Activated T-helper 1 cell treated with anti-CD3 and anti-CD28 coated beads, Interleukin-12 subunit alpha, Interleukin-12 subunit beta, Interleukin-2, Interleukin-4 antibody, amounts not matched to agents 30 ng/mL and 10 ng/mL and 1 ng/mL, durations not matched to agents 14 hours and 24 hours and 36 hours (primary cell): ENCODE measurements around the gene PGA5. TPM values are rescaled to one million over a fixed set of nuclear protein-coding genes. Genes with fewer than 3 reads are reported as not detected.

Experiments
- DNase-seq: peaks from one replicate; pipeline ENCODE4 v3.0.0; 2021; ENCODE audit warnings: low spot score
- H3K27ac Mint-ChIP-seq: one replicate; pipeline ENCODE4 v1.8.0; 2021; ENCODE audit warnings: mild to moderate bottlenecking, mixed read lengths
- H3K27me3 Mint-ChIP-seq: one replicate; pipeline ENCODE4 v1.8.0; 2022; ENCODE audit warnings: mild to moderate bottlenecking, moderate library complexity, mixed read lengths; ENCODE audit not compliant: insufficient read depth
- H3K36me3 Mint-ChIP-seq: one replicate; pipeline ENCODE4 v1.8.0; 2021; ENCODE audit warnings: low read depth, mixed read lengths
- H3K4me1 Mint-ChIP-seq: one replicate; pipeline ENCODE4 v1.8.0; 2021; ENCODE audit warnings: low read depth, mixed read lengths
- H3K4me3 Mint-ChIP-seq: one replicate; pipeline ENCODE4 v1.8.0; 2021; ENCODE audit warnings: mild to moderate bottlenecking, moderate library complexity, mixed read lengths
- H3K9me3 Mint-ChIP-seq: one replicate; pipeline ENCODE4 v1.8.0; 2021; ENCODE audit warnings: mixed read lengths
- intact Hi-C: fragments of 100-400 bp; cut with micrococcal nuclease; formaldehyde crosslinking; loops from one replicate; pipeline ENCODE4 v1.15.1; 2024
- total RNA-seq: library from RNA; stranded (reverse); gene quantifications from 2 replicates; pipeline ENCODE4 v1.2.3, GENCODE V29; 2022

Gene PGA5
- total RNA-seq, 1 donor from 2014 or later, result not detected

DNA sequence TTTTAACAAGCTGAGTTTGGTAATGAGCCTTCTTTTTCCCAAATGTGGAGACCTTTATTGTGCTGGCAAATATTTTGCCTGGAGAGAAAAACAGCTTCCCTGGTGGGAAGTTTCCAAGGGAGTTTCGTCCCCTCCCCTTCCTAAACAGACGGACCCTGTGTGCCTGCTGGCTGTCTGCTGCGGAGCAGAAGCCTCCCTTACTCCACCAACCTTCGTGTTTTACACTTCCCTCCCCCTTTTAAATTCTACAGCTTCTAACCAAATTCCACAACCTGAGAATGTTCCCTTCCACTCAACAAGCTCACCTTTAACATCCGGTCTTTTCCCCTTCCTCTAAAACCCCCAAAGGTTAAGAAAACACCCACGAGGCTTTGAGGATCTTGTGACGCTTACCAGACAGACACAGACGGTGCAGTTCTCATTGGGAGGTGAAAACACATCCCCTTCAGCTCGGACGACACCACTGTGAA is 37.1 kb downstream of the PGA5 start:
- Mint-ChIP-seq H3K27me3 (peaks cover 1% of the 10 kb centered on the region), H3K4me1 (peaks cover 4% of the 10 kb centered on the region), H3K27ac (no peak overlapping the region), H3K36me3 (no peaks in the 10 kb centered on the region), H3K9me3 (no peaks in the 10 kb centered on the region), H3K4me3 (no peak overlapping the region)
- intact Hi-C loops, result no loop called here
- DNase-seq, result no peak

GRCh38 chr11:61279934-61280659 is 39.1 kb downstream of the PGA5 start:
- intact Hi-C loops, result no loop called here
- no peak for DNase-seq
- H3K27ac Mint-ChIP-seq, result no peak overlapping the region
- H3K9me3 Mint-ChIP-seq, result no peaks in the 10 kb centered on the region
- no peak overlapping the region for H3K4me3 Mint-ChIP-seq
- H3K4me1 Mint-ChIP-seq, result peaks cover 4% of the 10 kb centered on the region
- no peaks in the 10 kb centered on the region for H3K36me3 Mint-ChIP-seq
- peaks cover 1% of the 10 kb centered on the region for H3K27me3 Mint-ChIP-seq

DNA sequence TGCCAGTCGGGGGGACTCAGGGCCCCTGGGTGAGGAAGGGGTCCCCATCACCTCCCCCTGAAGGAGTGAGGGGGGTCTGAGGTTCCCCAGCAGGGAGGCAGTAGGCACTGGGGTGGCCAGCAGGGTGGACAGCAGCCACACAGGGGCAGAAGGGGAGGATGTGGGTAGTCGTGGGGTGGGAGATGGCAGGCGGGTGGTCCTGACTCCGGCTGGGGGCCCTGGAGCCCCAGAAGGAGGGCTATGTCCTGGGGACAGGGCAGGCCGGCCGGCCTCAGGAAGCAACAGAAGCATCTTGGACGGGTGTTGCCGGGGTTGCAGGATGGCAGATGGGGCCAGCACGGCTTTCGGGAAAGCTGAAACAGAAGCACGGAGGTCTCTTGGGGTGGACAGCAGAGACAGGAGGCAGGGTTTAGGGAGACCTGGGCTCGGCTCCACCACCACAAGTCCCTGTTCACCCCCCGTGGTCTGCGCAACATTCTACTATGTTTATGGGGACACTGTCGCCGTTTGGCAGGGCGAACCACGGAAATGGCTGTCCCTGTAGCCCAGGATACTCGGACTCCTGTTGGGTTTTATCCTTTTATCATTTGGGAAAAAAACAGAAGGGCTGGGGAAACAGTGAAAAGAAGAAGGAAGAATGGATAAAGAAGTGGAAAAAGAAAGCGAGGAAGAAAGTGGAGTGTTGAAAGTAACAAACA is 40.1 kb downstream of the PGA5 start:
- Mint-ChIP-seq H3K4me3 (no peak overlapping the region), H3K27ac (no peak overlapping the region), H3K27me3 (peaks cover 1% of the 10 kb centered on the region), H3K36me3 (no peaks in the 10 kb centered on the region), H3K9me3 (no peaks in the 10 kb centered on the region), H3K4me1 (peaks cover 4% of the 10 kb centered on the region)
- no peak for DNase-seq
- intact Hi-C loops, result no loop called here

DNA sequence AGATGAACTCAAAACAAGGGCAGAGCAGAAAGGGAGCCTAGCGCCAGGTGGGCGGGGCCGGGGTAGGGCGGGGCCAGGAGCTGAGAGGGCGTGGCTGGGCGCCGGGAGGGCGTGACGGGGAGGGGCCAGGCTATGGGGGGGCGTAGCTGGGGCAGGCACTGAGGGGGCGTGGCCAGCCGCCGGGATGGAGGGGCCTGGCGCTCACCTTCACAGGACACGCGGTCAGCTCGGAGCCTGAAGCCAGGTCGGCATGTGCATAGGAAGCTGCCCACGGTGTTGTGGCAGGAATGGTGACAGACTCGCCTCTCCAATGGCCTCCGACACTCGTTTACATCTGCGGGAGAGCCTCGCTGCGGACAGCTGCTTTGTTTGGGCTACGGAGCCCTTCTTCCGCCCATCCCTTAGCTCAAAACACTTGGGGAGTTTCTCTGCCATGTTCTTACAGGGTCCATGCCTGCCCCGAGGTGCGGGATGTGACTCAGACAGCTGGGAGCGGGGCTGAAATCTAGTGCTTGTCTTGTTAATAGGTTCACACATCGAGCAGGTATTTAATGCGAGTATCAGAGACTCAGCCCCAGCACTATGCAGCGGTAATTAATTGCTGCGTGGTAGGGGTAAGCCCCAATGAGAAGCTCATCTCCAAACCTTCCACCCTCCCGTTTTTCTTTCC is 40.7 kb downstream of the PGA5 start:
- Mint-ChIP-seq H3K27ac (no peak overlapping the region), H3K9me3 (no peaks in the 10 kb centered on the region), H3K27me3 (peaks cover 1% of the 10 kb centered on the region), H3K4me1 (peaks cover 4% of the 10 kb centered on the region), H3K36me3 (no peaks in the 10 kb centered on the region), H3K4me3 (no peak overlapping the region)
- intact Hi-C loops, result no loop called here
- no peak for DNase-seq

- Mint-ChIP-seq H3K9me3 (no peaks in the 10 kb centered on the region), H3K27me3 (peaks cover 1% of the 10 kb centered on the region), H3K4me1 (no peaks in the 10 kb centered on the region), H3K27ac (no peak overlapping the region), H3K4me3 (no peak overlapping the region), H3K36me3 (no peaks in the 10 kb centered on the region)
- intact Hi-C loops, result no loop called here
- no peak for DNase-seq
Measured at GRCh38 chr11:61283613-61284012, 42.6 kb downstream of the PGA5 start.

- Mint-ChIP-seq H3K4me3 (no peak overlapping the region), H3K27me3 (peaks cover 3% of the 10 kb centered on the region), H3K9me3 (no peaks in the 10 kb centered on the region), H3K4me1 (no peaks in the 10 kb centered on the region), H3K27ac (no peak overlapping the region), H3K36me3 (no peaks in the 10 kb centered on the region)
- intact Hi-C loops, result no loop called here
- DNase-seq, result no peak
Measured at GRCh38 chr11:61287338-61287977, 46.5 kb downstream of the PGA5 start.

DNA sequence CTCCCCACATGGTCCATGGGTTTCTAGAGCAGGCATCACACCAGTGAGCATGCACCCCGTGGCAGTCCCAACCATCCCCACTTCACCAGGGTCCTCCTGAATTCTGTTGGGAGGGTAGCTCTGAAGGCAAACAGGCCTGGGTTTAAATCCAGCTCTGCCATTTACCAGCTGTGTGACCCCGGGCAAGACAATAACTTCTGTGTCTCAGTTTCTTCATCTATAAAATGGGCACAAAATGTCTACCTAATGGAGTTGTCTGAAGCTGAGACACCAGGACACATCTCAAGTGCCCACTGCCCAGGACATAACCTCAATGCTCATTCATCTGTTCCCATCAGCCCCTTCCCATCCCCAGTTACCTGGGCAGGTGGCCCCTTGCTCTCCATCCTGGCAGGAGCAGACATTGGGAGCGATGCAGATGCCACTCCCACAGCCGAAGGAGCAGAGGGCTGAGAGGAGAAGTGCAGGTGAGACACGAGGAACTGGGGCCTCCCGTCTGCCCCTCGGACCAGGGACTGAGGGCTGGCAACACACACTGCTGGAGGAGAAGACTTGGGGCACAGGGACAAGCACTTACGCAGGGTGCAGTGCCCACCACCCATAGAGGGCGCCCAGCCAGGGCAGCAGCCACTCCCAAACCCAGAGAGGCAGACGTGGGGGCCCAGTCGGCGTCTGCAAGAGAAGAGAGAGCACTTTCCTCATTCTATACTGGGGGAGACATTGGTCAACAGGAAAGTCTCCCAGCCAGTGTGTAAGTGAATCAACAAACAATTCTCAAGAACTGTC is 50.1 kb downstream of the PGA5 start:
- no peak for DNase-seq
- intact Hi-C loops, result no loop called here

DNA sequence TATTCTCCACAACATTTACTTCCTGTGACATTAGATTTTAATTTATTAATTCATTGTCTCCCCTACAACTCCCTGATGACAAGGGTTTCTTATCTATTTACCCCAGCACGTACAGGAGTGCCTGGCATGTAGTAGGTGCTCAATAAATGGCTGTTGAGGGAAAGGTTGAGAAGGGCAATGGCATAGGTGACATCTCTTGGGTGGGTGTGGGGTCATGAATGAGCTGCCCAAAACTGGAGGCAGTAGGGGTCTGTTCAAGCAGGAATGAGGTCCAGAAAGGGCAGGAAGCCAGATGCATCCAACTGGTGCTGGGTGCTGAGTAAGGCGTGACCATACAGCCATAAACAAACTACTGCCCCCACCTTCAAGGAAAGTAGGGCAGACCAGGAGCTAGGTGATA is 51.4 kb downstream of the PGA5 start:
- intact Hi-C loops, result no loop called here
- peaks cover 16% of the 10 kb centered on the region for H3K27me3 Mint-ChIP-seq
- H3K9me3 Mint-ChIP-seq, result no peaks in the 10 kb centered on the region
- peaks cover 13% of the 10 kb centered on the region for H3K36me3 Mint-ChIP-seq
- peaks cover 10% of the 10 kb centered on the region for H3K4me1 Mint-ChIP-seq
- no peak for DNase-seq
- no peak overlapping the region for H3K27ac Mint-ChIP-seq
- H3K4me3 Mint-ChIP-seq, result peak overlapping the region; percentile 48

More for the DNA sequence above, 50.1 kb downstream of the PGA5 start:
- peaks cover 14% of the 10 kb centered on the region for H3K27me3 Mint-ChIP-seq
- H3K4me3 Mint-ChIP-seq, result no peak overlapping the region
- peaks cover 7% of the 10 kb centered on the region for H3K36me3 Mint-ChIP-seq
- peaks cover 4% of the 10 kb centered on the region for H3K4me1 Mint-ChIP-seq
- no peak overlapping the region for H3K27ac Mint-ChIP-seq
- H3K9me3 Mint-ChIP-seq, result no peaks in the 10 kb centered on the region

DNA sequence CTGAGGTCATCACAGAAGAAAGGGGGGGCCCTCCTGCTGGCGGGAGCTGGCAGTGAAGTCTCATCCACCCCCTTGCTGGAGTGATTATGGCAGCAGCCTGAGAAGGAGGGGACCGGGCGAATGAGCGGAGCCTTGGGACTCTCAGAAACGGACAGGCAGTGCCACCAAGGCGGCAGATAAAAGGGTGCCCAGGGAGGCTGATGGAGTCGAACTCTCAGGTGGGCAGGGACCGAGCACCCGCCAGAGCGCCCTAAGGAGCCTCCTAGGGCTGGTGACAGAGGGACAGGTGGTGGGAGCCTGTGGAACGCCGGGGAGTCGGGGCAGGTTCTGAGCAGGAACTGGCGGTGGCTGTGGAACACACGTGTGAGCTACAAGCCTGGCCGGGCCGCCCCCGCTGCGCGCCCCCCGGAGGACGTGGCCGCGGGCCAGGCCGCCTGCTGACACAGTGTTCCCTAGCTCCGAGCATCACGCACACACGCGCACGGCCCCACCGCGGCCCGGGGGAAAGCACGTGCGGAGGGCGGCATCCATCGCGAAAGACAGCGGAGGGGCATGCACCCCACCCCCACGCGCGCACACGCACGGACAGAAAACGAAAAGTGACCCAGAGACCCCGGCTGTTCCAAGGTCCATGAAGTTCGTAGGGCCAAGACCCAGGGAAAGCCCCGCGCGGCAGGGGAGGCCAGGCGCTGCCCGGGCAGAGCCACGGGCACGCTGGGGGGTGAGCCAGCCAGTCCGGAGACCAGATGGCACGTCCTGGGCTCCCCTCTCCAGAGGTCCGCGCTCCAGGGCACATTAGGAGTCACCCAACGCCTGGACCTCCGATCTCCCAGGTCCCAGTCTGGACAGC is 53.1 kb downstream of the PGA5 start:
- H3K27ac Mint-ChIP-seq, result peak overlapping the region; percentile 84
- peaks cover 28% of the 10 kb centered on the region for H3K4me1 Mint-ChIP-seq
- H3K36me3 Mint-ChIP-seq, result peaks cover 26% of the 10 kb centered on the region
- DNase-seq, result no peak
- H3K4me3 Mint-ChIP-seq, result peak overlapping the region; percentile 88
- no peaks in the 10 kb centered on the region for H3K9me3 Mint-ChIP-seq
- peaks cover 16% of the 10 kb centered on the region for H3K27me3 Mint-ChIP-seq
- intact Hi-C loops, result loop anchor here (1.0 to 2.0 kb wide), 3 partner anchors 39 to 68 kb away; partner anchors contain the start of genes DDB1, TKFC and TMEM138

- peaks cover 16% of the 10 kb centered on the region for H3K27me3 Mint-ChIP-seq
- H3K36me3 Mint-ChIP-seq, result peaks cover 30% of the 10 kb centered on the region
- H3K4me1 Mint-ChIP-seq, result peaks cover 28% of the 10 kb centered on the region
- H3K4me3 Mint-ChIP-seq, result peak within 1 kb of the TSS; percentile 83
- intact Hi-C loops, result loop anchor here (1.0 to 2.0 kb wide), 3 partner anchors 38 to 67 kb away; partner anchors contain the start of genes DDB1, TKFC and TMEM138
- DNase-seq, result peak; percentile 64
- no peaks in the 10 kb centered on the region for H3K9me3 Mint-ChIP-seq
- H3K27ac Mint-ChIP-seq, result peak within 1 kb of the TSS; percentile 79
Measured at GRCh38 chr11:61294717-61295595, 54.0 kb downstream of the PGA5 start, which contains the start of gene VWCE. VWCE (minus strand) TSS chr11:61295316; CDS start chr11:61295037, 279 bp downstream.

DNA sequence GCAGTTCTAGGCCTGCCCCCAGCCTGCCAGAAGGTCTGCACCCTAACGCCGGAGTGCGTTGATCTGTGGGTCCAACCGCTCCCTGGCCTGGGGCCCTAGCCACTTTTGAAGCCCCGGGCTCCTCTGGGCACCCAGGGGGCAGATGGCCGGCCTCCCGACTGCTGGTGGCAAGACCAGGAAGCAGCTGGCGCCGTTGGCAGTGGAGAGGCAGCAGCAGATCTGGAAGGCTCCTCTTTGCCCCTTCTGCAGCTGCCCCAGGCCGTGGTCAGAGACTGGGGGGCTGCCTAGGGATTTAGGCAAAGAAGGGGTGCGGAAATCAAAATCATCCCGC is 54.6 kb downstream of the PGA5 start:
- Mint-ChIP-seq H3K4me3 (peak overlapping the region; percentile 82), H3K9me3 (no peaks in the 10 kb centered on the region), H3K4me1 (peaks cover 28% of the 10 kb centered on the region), H3K36me3 (peaks cover 33% of the 10 kb centered on the region), H3K27ac (no peak overlapping the region), H3K27me3 (peaks cover 16% of the 10 kb centered on the region)
- intact Hi-C loops, result loop anchor here (2.0 kb wide), 1 partner anchor 37 kb away; the partner anchor contains the start of genes DDB1 and TKFC
- DNase-seq, result no peak
